Kidney (tissue), 14 donors: Measurements from ENCODE around the gene STK11IP. TPM values are rescaled to one million over a fixed set of nuclear protein-coding genes. Genes with fewer than 3 reads are reported as not detected.

Experiments
- DNase-seq, 5 donors: peaks; one replicate each; pipeline ENCODE4 v3.0.0-alpha.2; 2013 to 2020
- FAIRE-seq: peaks from 2 replicates; lab custom pipeline; 2012; peaks lifted over from hg19 to GRCh38; lab: Jason Lieb, UNC
- H3K27ac ChIP-seq, 2 donors: one replicate each; pipeline ENCODE4 v1.7.0; 2013; ENCODE audit warnings: low read depth in 2 of 2, low read length in 2 of 2, inconsistent platforms in 1 of 2
- H3K27me3 ChIP-seq: one replicate; pipeline ENCODE4 v1.7.1; 2013; ENCODE audit warnings: low read length, inconsistent platforms; ENCODE audit not compliant: control insufficient read depth, insufficient read depth
- H3K36me3 ChIP-seq, 3 donors: one replicate each; pipeline versions ENCODE4 v1.7.0 to v1.7.1; 2013; ENCODE audit warnings: low read length in 3 of 3, control low read depth in 1 of 3, inconsistent platforms in 1 of 3; ENCODE audit not compliant: insufficient read depth in 3 of 3, control insufficient read depth in 2 of 3
- H3K4me1 ChIP-seq, 3 donors: one replicate each; pipeline versions ENCODE4 v1.7.0 to v1.7.1; 2013; ENCODE audit warnings: low read length in 3 of 3, inconsistent platforms in 1 of 3, low read depth in 1 of 3; ENCODE audit not compliant: control insufficient read depth in 2 of 3, insufficient read depth in 2 of 3
- H3K4me3 ChIP-seq, 3 donors: one replicate each; pipeline versions ENCODE4 v1.7.0 to v1.8.1; 2013; ENCODE audit warnings: low read length in 3 of 3, control low read depth in 1 of 3, inconsistent platforms in 1 of 3
- H3K9ac ChIP-seq, 3 donors: one replicate each; pipeline versions ENCODE4 v1.7.0 to v1.7.1; 2013; ENCODE audit warnings: low read length in 3 of 3, control low read depth in 1 of 3, inconsistent platforms in 1 of 3
- H3K9me3 ChIP-seq, 3 donors: one replicate each; pipeline versions ENCODE4 v1.7.0 to v1.7.1; 2013; ENCODE audit warnings: low read length in 3 of 3, control low read depth in 1 of 3, inconsistent platforms in 1 of 3; ENCODE audit not compliant: control insufficient read depth in 2 of 3, insufficient read depth in 1 of 3
- CTCF ChIP-seq: IDR thresholded peaks from 3 replicates; pipeline ENCODE4 v1.5.1; 2012; ENCODE audit warnings: mild to moderate bottlenecking, moderate library complexity, borderline replicate concordance; ENCODE audit not compliant: insufficient read depth; ENCODE audit errors: extremely low read depth
- intact Hi-C: fragments of 100-400 bp; cut with DNase I; formaldehyde crosslinking; loops from one replicate; pipeline ENCODE4 v1.11.1; 2022
- polyA plus RNA-seq: library from polyadenylated mRNA; stranded (reverse); fragments of 350-450 nt; fragmentation: Illumina TruSeq; extraction: RNeasy Lipid Tissue Mini Kit (QIAGEN cat#74804); gene quantifications from one replicate; pipeline ENCODE4 v1.2.3, GENCODE V29; 2014; ENCODE audit warnings: low read depth, low replicate concordance; ENCODE audit not compliant: insufficient read depth
- total RNA-seq: library from RNA; stranded (reverse); fragmentation: NEBNext Ultra II Directional; extraction: Animal tissue kit (Norgen Biotek cat#: 25700); gene quantifications from one replicate; pipeline ENCODE4 v1.2.1, GENCODE V29; 2021
- donor health status: control.
- donor health status: control.
- donor health status: control.
- donor health status: control.
- donor health status: control.
- donor health status: DM: yes; HTN: yes; CAD: no.
- donor health status: Normal renal cell carcinoma (clear cell type).

Gene STK11IP
- total and polyA plus RNA-seq, 2 donors from 2014 or later, result 12.5 to 33.7 TPM

- intact Hi-C loops, result no loop called here
- TF ChIP-seq CTCF, result no peak
- Histone ChIP-seq H3K27ac (peak overlapping the region in 1 of 2 donors; percentile 98), H3K27me3 (no peaks in the 10 kb centered on the region), H3K36me3 (no peaks in the 10 kb centered on the region), H3K4me3 (no peak overlapping the region), H3K4me1 (peaks cover 10 to 13% (median 10%) of the 10 kb centered on the region in 3 donors), H3K9ac (no peak overlapping the region), H3K9me3 (no peaks in the 10 kb centered on the region)
- DNase-seq (peak in 3 of 5 donors; percentile 60 to 92 (median 83)), FAIRE-seq (no peak)
Measured at GRCh38 chr2:219595256-219595655, 2.4 kb upstream of the STK11IP start.

GRCh38 chr2:219596954-219597551 is 604 bp upstream of the STK11IP start:
- peak overlapping the region; percentile 77 to 99 (median 90) for H3K4me3 ChIP-seq
- no peak for TF ChIP-seq CTCF
- H3K9me3 ChIP-seq, result no peaks in the 10 kb centered on the region
- intact Hi-C loops, result no loop called here
- peak overlapping the region; percentile 83 to 97 (median 88) for H3K9ac ChIP-seq
- peak overlapping the region; percentile 93 to 98 for H3K27ac ChIP-seq
- H3K27me3 ChIP-seq, result no peaks in the 10 kb centered on the region
- FAIRE-seq (no peak), DNase-seq (peak in 1 of 5 donors; percentile 60)
- peaks cover 0 to 10% (median 0%) of the 10 kb centered on the region in 3 donors for H3K36me3 ChIP-seq
- H3K4me1 ChIP-seq, result peaks cover 10 to 13% (median 10%) of the 10 kb centered on the region in 3 donors

- Histone ChIP-seq H3K27ac (peak overlapping the region; percentile 93 to 98), H3K4me1 (peaks cover 10 to 13% (median 10%) of the 10 kb centered on the region in 3 donors), H3K4me3 (peak overlapping the region; percentile 77 to 99 (median 90)), H3K9ac (peak overlapping the region; percentile 67 to 97 (median 88)), H3K27me3 (no peaks in the 10 kb centered on the region), H3K36me3 (peaks cover 0 to 17% (median 5%) of the 10 kb centered on the region in 3 donors), H3K9me3 (no peaks in the 10 kb centered on the region)
- TF ChIP-seq CTCF, result no peak
- intact Hi-C loops, result no loop called here
- DNase-seq, result peak in 1 of 5 donors; percentile 10
- no peak for FAIRE-seq
Measured at GRCh38 chr2:219598308-219599078, 836 bp downstream of the STK11IP start.
